ENCODE results near the gene PDIA2. TPM values are rescaled to one million over a fixed set of nuclear protein-coding genes. Genes with fewer than 3 reads are reported as not detected.

The PDIA2 gene
- total RNA-seq, 1 donor from 2014 or later = not detected

DNA sequence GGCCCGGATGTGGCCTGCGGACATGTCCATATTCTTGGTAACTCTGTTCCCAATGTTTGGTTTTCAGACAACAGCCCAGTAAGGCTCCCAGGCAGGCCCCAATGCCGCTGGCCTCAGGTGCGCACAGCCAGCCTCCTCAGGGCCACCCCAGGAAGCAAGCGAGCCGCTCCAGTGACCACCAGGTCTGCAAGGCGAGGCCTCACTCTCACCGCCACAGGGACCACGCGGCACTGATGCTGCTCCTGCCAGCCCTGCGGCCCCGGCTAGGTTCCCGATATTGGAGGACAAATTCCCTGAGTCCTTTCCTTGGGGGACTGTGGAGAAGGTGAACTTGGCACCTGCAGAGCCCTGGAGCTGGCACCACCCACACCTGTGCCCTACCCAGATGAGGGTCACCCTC is 19.0 kb downstream of the PDIA2 start:
- H3K4me3 ChIP-seq (ENCODE audit: low read depth, low read length) = no peak overlapping the region
- TF ChIP-seq, protein P1, sequence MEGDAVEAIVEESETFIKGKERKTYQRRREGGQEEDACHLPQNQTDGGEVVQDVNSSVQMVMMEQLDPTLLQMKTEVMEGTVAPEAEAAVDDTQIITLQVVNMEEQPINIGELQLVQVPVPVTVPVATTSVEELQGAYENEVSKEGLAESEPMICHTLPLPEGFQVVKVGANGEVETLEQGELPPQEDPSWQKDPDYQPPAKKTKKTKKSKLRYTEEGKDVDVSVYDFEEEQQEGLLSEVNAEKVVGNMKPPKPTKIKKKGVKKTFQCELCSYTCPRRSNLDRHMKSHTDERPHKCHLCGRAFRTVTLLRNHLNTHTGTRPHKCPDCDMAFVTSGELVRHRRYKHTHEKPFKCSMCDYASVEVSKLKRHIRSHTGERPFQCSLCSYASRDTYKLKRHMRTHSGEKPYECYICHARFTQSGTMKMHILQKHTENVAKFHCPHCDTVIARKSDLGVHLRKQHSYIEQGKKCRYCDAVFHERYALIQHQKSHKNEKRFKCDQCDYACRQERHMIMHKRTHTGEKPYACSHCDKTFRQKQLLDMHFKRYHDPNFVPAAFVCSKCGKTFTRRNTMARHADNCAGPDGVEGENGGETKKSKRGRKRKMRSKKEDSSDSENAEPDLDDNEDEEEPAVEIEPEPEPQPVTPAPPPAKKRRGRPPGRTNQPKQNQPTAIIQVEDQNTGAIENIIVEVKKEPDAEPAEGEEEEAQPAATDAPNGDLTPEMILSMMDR (IDR thresholded peaks at IDR 0.05; ENCODE audit: insufficient read depth, low read length, poor library complexity, severe bottlenecking) = no peak
- no peaks in the 10 kb centered on the region for H3K27me3 ChIP-seq (ENCODE audit: control insufficient read depth, insufficient read depth, low read length)
- no peaks in the 10 kb centered on the region for H3K36me3 ChIP-seq (ENCODE audit: control insufficient read depth, insufficient read depth, low read length)
- no peak for DNase-seq (ENCODE audit: low read depth)

DNA sequence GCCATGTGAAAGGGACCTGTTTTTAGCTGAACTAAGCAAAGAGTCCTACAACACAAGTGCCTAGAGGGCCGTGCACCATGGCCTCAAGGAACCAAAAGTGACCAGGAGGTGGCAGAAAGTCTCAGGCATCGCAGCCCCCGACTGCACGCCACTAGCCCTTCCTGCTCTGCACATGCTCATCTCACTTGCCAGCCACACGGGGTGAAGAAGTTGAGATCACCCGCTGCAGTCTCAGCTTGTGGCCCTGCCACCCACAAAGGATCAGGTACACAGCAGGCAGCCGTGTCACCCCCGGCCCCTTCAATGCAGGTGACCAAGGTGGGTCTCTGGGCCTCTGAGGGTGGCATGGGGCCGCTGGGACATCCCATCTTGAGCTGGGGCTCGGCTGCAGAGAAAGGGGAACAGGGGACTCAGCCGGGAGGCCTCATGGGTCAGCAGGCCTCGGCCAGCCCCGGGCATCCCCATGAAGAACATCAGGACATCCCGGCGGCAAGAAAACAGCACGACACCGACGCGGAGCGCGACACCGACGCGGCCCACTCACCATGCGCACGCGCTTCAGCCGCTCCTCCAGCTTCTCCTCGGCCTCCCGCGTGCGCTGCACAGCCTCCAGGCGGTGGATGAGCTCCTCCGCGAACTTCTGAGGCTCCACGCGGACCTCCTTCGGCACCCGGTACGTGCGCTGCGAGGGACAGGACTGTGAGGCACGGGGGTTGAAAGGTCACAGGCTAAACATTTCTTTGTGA is 21.0 kb downstream of the PDIA2 start:
- DNase-seq (ENCODE audit: low read depth) = no peak

DNA sequence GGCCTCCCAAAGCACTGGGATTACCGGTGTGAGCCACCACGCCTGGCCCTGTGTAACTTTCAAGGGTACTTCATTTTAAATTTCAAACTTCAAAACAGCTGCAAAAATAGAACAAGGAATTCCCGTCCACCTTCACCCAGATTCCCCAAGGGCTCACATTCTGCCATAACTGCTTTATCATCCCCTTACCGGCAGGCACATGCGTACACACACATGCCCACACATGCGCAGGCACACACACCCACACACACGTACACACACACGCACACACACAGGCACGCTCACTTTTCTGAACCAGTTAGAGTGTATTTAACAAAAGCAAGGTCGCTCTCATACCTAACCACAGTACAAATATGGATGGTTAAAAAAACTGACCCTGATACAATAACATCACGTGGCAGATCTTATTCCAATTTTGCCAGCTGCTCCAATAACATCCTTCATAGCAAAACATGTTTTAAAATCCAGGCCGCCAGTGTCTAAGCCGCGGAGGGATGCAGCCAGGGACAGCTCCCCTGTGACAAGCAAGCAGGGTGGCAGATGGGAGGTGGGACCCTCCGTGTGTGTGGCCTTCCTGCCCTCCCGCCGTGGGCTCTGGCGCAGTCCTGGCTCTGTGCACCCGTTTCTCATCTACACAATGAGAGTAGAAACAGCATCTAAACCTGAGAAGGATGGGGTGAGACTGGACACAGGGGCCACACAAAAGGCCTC is 23.1 kb downstream of the PDIA2 start:
- H3K36me3 ChIP-seq (ENCODE audit: control insufficient read depth, insufficient read depth, low read length) = no peaks in the 10 kb centered on the region
- TF ChIP-seq, protein P1 (IDR thresholded peaks at IDR 0.05; ENCODE audit: insufficient read depth, low read length, poor library complexity, severe bottlenecking) = no peak
- DNase-seq (ENCODE audit: low read depth) = no peak
- no peaks in the 10 kb centered on the region for H3K27me3 ChIP-seq (ENCODE audit: control insufficient read depth, insufficient read depth, low read length)
- no peak overlapping the region for H3K4me3 ChIP-seq (ENCODE audit: low read depth, low read length)

More for the DNA sequence above, 21.0 kb downstream of the PDIA2 start:
- H3K4me3 ChIP-seq (ENCODE audit: low read depth, low read length) = no peak overlapping the region
- TF ChIP-seq, protein P1 (IDR thresholded peaks at IDR 0.05; ENCODE audit: insufficient read depth, low read length, poor library complexity, severe bottlenecking) = no peak
- no peaks in the 10 kb centered on the region for H3K36me3 ChIP-seq (ENCODE audit: control insufficient read depth, insufficient read depth, low read length)
- no peaks in the 10 kb centered on the region for H3K27me3 ChIP-seq (ENCODE audit: control insufficient read depth, insufficient read depth, low read length)

DNA sequence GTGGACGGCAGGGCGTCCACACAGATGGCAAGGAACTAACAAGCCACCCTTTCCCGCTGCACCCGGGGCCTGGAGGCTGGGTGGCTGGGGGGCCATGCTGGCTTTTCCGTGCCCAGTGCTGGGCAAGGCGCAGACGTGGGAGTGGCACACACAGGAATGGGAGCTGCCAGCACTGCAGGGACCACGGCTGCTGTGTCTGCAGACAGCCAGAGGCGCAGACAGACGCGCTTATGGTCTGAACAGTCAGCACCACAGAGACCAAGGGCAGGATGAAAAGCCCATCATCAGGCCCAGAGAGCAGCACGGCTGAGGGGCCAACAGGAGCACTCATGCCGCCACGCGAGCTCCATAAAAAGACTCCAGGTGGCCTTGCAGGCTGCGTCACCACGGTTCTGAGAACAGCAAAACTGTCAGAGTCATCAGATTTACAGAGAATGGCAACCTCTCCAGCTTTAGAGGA is 24.0 kb downstream of the PDIA2 start:
- H3K36me3 ChIP-seq (ENCODE audit: control insufficient read depth, insufficient read depth, low read length) = no peaks in the 10 kb centered on the region
- no peaks in the 10 kb centered on the region for H3K27me3 ChIP-seq (ENCODE audit: control insufficient read depth, insufficient read depth, low read length)
- no peak for DNase-seq (ENCODE audit: low read depth)
- TF ChIP-seq, protein P1 (IDR thresholded peaks at IDR 0.05; ENCODE audit: insufficient read depth, low read length, poor library complexity, severe bottlenecking) = no peak
- no peak overlapping the region for H3K4me3 ChIP-seq (ENCODE audit: low read depth, low read length)

DNA sequence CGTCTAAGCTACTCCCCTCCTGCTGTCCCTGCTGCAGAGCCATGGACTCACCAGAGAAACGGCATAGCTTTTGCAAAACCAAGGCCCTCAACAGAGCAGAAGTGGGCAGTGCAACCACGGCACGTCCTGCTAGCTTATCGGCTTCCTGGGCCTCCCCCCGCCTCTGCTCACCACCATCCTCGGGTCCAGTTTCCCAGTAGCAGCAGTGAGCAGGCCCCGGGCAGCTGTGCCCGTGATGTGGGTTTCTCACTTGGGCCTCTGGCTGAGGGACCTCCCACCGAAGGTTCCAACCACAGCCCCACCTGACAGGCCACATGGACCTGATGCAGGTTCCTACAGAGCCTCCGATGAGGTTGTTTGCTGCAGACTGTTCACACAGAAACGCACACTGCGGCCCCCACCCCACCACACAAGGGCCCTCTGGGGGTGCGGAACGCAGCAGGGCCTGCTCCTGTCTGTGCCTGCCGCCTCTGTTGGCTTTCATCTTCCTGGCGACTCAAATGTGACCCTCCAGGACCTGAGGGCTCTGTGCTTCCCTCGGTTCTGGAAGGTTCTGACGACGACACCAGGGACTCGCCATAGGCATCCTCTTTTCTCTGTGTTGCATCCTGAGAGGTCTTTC is 24.8 kb downstream of the PDIA2 start:
- Histone ChIP-seq H3K4me3 (ENCODE audit: low read depth, low read length) (no peak overlapping the region), H3K36me3 (ENCODE audit: control insufficient read depth, insufficient read depth, low read length) (no peaks in the 10 kb centered on the region), H3K27me3 (ENCODE audit: control insufficient read depth, insufficient read depth, low read length) (no peaks in the 10 kb centered on the region)
- no peak for DNase-seq (ENCODE audit: low read depth)
- TF ChIP-seq, protein P1 (IDR thresholded peaks at IDR 0.05; ENCODE audit: insufficient read depth, low read length, poor library complexity, severe bottlenecking) = no peak

Data from kidney epithelial cell (primary cell).